ENCODE results near the gene PLPP2.
"Not testable (repeated sequence)": the region's sequence is repeated elsewhere in the genome, so short reads cannot be mapped to it uniquely, and the experiment has no call there.

PLPP2 gene

DNA sequence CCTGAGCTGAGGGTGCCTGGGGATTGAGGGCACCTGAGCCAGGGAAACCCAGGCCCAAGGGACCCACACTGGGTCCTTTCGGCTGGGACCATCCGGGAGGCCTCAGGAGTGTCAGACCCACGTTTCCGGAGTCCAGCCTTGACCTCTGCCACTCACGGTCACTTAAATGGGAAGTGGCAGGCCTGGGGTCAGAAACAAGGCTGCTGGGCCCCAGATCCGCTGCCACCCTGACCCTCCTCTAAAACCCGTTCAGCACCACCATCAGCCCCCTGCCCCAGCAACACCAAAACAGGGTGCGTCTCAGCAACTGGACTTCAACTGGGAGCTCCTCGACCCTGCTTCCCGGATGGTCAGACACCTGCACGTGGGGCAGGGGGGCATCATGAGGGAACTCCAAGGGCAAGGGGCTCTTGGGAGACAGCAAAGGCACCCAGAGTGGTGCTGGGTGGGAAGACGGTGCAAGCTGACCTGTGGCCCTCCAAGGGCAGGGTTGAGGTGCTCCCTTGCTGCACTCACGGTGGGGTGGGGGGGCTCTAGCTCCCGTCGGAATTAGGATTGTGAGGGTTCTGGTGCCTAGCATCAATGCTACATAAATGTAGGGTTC lies 1.2 kb upstream of the PLPP2 start:
- no peak for DNase-seq

- no peak for DNase-seq
These were observed 518 bp upstream of the PLPP2 start for GRCh38 chr19:291561-292280.

DNA sequence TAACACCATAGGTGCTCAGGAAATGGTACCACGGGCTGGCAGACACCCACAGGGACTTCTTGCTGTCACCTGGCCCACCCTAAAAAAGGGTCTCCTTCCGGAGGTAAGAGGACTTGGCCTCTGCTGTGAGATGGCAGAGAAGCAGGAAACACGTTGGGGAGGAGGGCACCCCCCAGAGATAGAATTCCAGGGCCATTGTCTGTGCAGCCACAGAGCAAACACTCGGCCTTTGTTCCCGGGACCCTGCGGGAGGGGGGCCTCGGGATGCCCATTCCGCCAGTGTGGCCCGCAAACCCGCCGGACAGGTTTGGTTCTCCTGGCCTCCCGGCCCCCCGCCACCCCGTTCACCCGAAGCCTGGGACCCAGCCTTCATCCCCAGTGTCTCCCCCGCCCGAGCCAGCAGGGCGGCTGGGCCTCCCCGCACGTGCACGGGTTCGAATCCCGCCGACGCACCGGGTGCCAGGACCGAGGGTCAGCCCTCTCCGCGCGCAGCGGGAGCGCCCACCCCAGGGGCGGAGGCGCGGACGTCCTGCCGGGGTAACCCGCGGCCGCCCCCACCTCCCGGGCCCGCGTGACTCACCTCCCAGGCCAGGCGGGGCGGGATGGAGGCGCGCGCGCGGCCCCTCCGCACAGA lies 714 bp downstream of the PLPP2 start:
- no peak for DNase-seq

GRCh38 chr19:289651-290371 lies 1.4 kb downstream of the PLPP2 start:
- DNase-seq: no peak

DNA sequence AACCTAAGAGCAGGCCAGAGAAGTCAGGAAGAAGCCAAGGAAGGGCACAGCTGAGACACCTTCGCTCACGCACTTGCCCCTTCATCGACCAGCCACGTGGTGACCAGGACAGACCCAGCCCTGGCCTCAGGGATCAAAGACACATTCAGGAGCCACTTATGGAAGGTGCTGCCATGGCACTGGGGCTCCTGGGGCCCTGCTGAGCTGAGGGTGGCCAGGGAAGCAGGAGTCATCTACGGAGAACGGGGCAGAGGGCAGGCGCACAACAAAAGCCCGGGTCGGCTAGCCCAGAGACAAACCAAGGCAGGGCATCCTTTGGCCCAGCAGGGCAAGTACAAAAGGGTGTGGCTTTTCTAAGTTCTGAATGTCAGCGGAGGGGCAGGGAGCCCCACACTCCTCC lies 2.3 kb downstream of the PLPP2 start:
- DNase-seq: no peak

GRCh38 chr19:287381-287871 lies 3.8 kb downstream of the PLPP2 start:
- no peak for DNase-seq

DNA sequence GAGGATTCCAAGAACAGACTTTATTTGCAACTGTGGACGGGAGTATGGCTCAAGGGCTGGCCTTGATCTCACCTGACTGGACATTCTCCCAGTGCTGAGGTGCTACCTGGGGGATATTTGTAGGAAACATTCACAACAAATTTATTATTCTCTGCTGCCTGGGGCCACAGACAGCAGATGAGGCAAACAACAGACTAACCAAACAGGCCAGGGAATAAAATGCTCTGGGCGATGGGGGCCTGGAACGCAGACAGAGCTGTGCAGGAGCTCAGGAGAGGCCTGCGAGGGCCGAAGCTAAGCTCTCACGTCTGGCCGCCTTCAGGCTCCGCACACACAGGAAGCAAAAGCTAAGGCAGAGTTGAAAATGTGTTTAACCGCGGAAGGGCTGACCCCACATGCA lies 7.8 kb downstream of the PLPP2 start:
- DNase-seq: no peak

- DNase-seq: no peak
These were observed 8.7 kb downstream of the PLPP2 start for GRCh38 chr19:282501-282900.

- DNase-seq: no peak
These were observed 9.2 kb downstream of the PLPP2 start for GRCh38 chr19:281992-282391.

DNA sequence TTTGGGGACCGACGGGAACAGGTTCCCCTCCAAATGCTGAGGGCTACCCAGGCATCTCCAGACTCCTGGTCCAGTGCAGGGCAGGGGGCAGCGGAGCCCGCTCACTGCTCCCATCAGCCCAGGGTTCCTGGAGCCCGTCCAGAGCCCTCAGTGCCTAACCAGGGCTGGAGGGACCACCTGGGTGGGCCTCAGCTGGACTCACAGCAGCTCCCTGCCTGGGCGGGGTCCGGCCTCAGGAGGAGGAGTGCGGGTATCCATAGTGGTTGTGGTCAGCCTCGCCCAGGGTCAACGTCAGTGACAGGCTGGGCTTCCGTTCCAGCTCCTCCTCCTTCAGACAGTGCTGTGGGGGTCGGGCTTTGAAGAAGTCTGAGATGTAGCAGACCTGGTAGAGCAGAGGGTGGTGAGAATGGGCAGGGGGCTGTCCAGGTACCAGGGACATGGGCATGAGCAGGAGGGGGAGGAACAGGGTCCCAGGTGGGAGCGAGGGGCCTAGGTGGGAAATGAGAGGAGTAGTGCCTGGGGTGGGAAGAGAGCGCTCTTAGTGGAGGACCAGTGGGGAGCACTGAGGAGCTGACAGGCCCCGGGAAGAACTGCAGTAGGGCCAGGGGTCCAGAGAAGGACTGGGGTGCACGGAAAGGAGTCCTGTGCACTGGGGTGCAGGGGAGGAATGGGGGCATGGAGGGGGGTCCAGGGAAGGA lies 9.9 kb downstream of the PLPP2 start:
- no peak for DNase-seq

DNA sequence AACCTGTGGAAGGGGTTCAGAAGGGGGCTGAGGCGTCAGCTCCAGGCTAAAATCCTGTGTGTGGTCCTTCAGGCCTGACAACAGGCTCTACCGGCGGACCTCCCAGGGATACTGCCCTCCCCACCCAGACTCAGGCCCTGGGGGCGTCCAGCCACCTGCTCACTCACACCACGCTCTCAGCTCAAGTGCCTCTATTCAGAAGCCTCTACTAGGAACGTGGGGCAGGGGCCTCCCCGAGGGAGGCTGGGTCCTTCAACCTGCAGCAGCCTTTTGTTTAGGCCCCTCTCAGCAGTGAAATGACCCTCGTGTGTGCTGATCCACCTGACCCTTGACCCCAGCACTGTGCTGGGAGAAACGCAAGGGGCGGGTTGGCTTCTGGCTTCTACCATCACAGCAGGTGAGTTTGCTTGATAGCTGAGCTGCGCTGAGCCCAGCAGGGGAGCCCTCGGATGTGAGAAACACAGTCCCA lies 10.6 kb downstream of the PLPP2 start:
- DNase-seq: no peak

DNA sequence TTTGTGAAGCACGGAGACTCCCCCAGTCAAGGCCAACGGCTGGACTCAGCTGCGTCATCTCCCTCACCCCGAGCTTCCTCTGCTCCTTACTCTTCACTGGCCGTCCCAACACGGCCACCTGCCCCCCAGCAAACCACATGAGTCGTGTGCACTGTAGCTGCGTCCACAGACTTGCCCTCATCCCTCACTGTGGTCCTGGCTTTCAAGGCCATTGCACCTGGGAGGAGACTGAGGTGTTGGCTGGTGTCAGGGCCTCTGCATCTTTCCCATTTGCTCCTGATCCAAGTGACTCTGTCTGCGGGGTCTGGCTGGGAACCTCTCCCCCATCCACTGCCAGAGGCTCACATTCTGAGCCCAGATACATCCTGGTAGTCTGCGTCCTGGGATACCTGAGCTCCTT lies 11.5 kb downstream of the PLPP2 start:
- no peak for DNase-seq

DNA sequence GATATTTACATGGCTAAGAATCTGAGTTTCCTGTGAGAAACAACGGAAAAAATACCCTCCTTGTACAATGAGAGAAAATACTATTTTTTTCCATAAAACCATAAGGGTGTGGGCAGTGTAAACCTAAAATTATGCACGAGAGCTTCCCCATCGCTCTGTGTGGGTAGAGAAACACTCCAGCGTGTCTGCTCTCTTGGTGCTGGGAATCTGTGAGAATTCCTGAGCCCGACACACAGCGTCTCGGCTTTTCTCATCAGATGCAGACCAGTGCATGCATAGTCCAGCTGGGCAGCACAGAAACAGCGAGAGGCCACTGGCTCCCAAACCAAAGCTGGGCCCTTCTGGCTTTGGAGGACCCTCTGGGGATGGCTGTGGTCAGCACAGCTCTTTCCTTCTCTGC lies 12.0 kb downstream of the PLPP2 start:
- DNase-seq: no peak

- no peak for DNase-seq
These were observed 13.5 kb downstream of the PLPP2 start for GRCh38 chr19:277581-278165.

DNA sequence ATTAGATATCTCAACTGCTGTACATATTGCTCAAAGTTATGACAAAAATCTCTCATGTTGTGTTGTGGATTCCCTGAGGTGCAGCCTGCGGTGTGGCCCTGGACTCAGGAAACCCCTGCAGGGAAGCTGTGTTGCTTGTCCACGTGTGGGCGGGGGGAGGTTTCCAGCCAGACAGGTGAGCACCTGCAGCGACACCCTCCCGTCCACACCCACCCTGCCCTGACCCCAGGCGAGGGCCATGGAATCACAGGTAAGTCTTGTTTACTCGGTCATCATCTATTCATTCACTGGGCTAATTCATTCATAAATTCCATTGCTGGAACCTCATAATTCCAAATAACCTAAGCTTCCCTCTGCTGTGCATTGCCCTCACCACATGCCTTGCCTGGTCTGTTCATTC lies 14.1 kb downstream of the PLPP2 start:
- DNase-seq: no peak

GRCh38 chr19:275958-276646 lies 15.1 kb downstream of the PLPP2 start:
- no peak for DNase-seq

GRCh38 chr19:275000-275399 lies 16.2 kb downstream of the PLPP2 start:
- DNase-seq: no peak

DNA sequence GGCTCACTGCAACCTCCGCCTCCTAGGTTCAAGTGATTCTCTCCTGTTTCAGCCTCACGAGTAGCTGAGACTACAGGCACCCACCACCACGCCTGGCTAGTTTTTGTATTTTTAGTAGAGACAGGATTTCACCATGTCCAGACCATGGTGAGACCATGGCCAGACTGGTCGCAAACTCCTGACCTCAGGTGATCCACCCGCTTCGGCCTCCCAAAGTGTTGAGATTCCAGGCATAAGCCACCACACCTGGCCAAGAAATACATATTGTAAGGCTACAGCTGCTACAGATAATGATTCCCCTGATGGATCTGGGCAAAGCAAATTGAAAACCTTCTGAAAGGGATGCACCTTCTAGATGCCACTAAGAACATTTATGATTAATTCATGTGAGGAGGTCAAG lies 17.8 kb downstream of the PLPP2 start:
- no peak for DNase-seq

DNA sequence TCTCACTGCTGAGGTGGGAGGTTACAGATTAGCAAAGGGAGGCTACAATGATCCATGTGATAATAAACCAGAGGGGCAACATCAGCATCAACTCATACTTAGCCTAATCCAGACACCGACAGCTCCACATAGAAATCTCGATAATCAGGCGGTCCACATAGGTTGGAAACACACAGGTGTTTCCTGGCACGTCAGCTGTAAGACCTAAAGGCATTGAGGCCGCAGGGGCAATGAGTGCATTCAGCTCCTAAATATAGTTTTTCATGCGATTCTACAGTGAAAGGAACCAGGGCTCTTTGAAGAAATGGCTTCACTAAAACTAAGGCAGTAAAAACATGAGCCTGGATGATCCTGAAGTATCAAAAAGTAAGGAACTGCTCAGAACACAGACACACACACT lies 19.3 kb downstream of the PLPP2 start:
- no peak for DNase-seq

GRCh38 chr19:270766-271318 lies 20.4 kb downstream of the PLPP2 start:
- DNase-seq: not testable (repeated sequence)

DNA sequence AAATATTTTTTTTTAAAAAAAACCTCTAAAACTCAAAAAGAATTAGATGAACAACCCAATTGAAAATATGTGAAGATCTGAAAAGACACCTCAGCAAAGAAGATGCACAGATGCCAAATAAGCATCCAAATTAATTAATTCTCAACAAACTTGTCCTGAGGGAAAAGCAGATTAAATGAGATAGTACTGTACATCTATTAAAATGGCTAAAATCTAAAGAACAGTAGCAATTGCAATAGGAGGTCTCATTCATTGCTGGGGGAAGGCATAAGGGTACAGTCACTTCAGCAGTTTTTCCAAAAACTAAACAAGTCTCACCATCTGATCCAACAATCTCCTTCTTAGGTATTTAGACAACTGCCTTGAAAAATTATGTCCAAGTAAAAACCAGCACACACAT lies 22.0 kb downstream of the PLPP2 start:
- DNase-seq: no peak

GRCh38 chr19:262125-262524 lies 29.1 kb downstream of the PLPP2 start:
- DNase-seq: no peak

Measured in NCI-H1105 treated with DMSO at 0.1 percent for 48 hours (cell line).